Retinal pigment epithelial cell (primary cell): Measurements from ENCODE around the gene ROBO1.
A peak's percentile ranks its signal among the peaks of the same experiment; 100 is the strongest.

ENCODE experiments used
- DNase-seq: peaks from one replicate; pipeline ENCODE4 v3.0.0-alpha.2; 2010; ENCODE audit warnings: low read depth
- H3K4me3 ChIP-seq: 2 replicates; pipeline ENCODE4 v1.5.1; 2011; ENCODE audit warnings: mild to moderate bottlenecking, low read length, control low read depth, moderate library complexity
- CTCF ChIP-seq: conservative IDR thresholded peaks from 2 replicates; pipeline ENCODE4 v1.5.1; 2011; ENCODE audit warnings: low read depth, low read length, control low read depth, inconsistent platforms

The ROBO1 gene

GRCh38 chr3:79415356-79415755 lies 352.4 kb downstream of the ROBO1 start:
- no peak for TF ChIP-seq CTCF
- no peak for DNase-seq

GRCh38 chr3:79414806-79415205 lies 353.0 kb downstream of the ROBO1 start:
- DNase-seq, result no peak
- H3K4me3 ChIP-seq, result no peak overlapping the region
- TF ChIP-seq CTCF, result no peak

More at GRCh38 chr3:79415356-79415755, 352.4 kb downstream of the ROBO1 start:
- no peak overlapping the region for H3K4me3 ChIP-seq

GRCh38 chr3:79414035-79414434 lies 353.8 kb downstream of the ROBO1 start:
- no peak for TF ChIP-seq CTCF
- H3K4me3 ChIP-seq, result no peak overlapping the region
- DNase-seq, result no peak

- DNase-seq, result no peak
- no peak for TF ChIP-seq CTCF
Measured at GRCh38 chr3:79412537-79412936, 355.3 kb downstream of the ROBO1 start.

GRCh38 chr3:79410617-79411016 lies 357.2 kb downstream of the ROBO1 start:
- no peak overlapping the region for H3K4me3 ChIP-seq
- no peak for TF ChIP-seq CTCF
- DNase-seq, result no peak

More at GRCh38 chr3:79412537-79412936, 355.3 kb downstream of the ROBO1 start:
- H3K4me3 ChIP-seq, result no peak overlapping the region

GRCh38 chr3:79410136-79410535 lies 357.7 kb downstream of the ROBO1 start:
- H3K4me3 ChIP-seq, result no peak overlapping the region
- DNase-seq, result no peak
- no peak for TF ChIP-seq CTCF

- no peak overlapping the region for H3K4me3 ChIP-seq
- no peak for DNase-seq
- TF ChIP-seq CTCF, result peak; percentile 23
Measured at GRCh38 chr3:79406175-79406574, 361.6 kb downstream of the ROBO1 start.
